Upper lobe of left lung (tissue), 6 donors: Measurements from ENCODE around the gene KIF18A. TPM values are rescaled to one million over a fixed set of nuclear protein-coding genes. Genes with fewer than 3 reads are reported as not detected.

ENCODE experiments used
- ATAC-seq, 2 donors: fragments of 200-7000 bp; cut with Tn5 transposase; one replicate each; pipeline ENCODE4 v1.9.1; 2022; ENCODE audit warnings: mild to moderate bottlenecking in 2 of 2, moderate library complexity in 2 of 2; ENCODE audit not compliant: low FRiP score in 2 of 2
- DNase-seq, 2 donors: peaks; one replicate each; pipeline ENCODE4 v3.0.0-alpha.2; 2019 to 2020
- H3K27ac ChIP-seq, 4 donors: fragments of 200-600 bp; sonication (generic); one replicate each; pipeline ENCODE4 v1.5.1; 2016 to 2019
- H3K27me3 ChIP-seq, 4 donors: fragments of 200-600 bp; sonication (generic); one replicate each; pipeline ENCODE4 v1.5.1; 2017 to 2019
- H3K36me3 ChIP-seq, 4 donors: fragments of 200-600 bp; sonication (generic); one replicate each; pipeline ENCODE4 v1.5.1; 2016 to 2019
- H3K4me1 ChIP-seq, 4 donors: fragments of 200-600 bp; sonication (generic); one replicate each; pipeline ENCODE4 v1.5.1; 2018 to 2019
- H3K4me3 ChIP-seq, 4 donors: fragments of 200-600 bp; sonication (generic); one replicate each; pipeline ENCODE4 v1.5.1; 2017 to 2019; ENCODE audit warnings: mild to moderate bottlenecking in 2 of 4, moderate library complexity in 1 of 4
- H3K9me3 ChIP-seq, 4 donors: fragments of 200-600 bp; sonication (generic); one replicate each; pipeline ENCODE4 v1.5.1; 2018 to 2019
- CTCF ChIP-seq, 6 experiments: fragments of 450-650 bp in 4 of 6; fragments of 200-600 bp in 2 of 6; sonication (generic) in 2 of 6; IDR thresholded peaks; one replicate each; pipeline ENCODE4 v1.5.1; 2016 to 2019; ENCODE audit warnings: antibody characterized with exemption in 6 of 6
- EP300 ChIP-seq, 4 donors: sonication (generic); formaldehyde crosslinking; IDR thresholded peaks; one replicate each; pipeline ENCODE4 v1.5.1; 2017; ENCODE audit warnings: antibody characterized with exemption in 4 of 4, control low read depth in 2 of 4
- POLR2A ChIP-seq, 4 donors: fragments of 450-650 bp; IDR thresholded peaks; one replicate each; pipeline ENCODE4 v1.5.1; 2016 to 2017; ENCODE audit warnings: antibody characterized with exemption in 4 of 4, mild to moderate bottlenecking in 2 of 4
- POLR2AphosphoS5 ChIP-seq, 2 donors: sonication (generic); formaldehyde crosslinking; IDR thresholded peaks; one replicate each; pipeline ENCODE4 v1.5.1; 2017; ENCODE audit warnings: antibody characterized with exemption in 2 of 2
- WGBS, 2 donors: methylation state at CpG; one replicate each; pipeline ENCODE4 v1.1.5; 2017 to 2018; 5-methylcytosine and 5-hydroxymethylcytosine counted together
- total RNA-seq, 6 donors: library from RNA; depleted of rRNA in 4 of 6; stranded (reverse); fragments of >200 nt in 4 of 6; gene quantifications; one replicate each; pipeline versions ENCODE4 v1.1.0 to v1.2.1, GENCODE V29; 2016 to 2021
- donor health status: DM: no; HTN: no; CAD: no; lungs with moderate emphysema.
- donor health status: DM: no; HTN: yes; CAD: no; lungs with severe emphysema.

The KIF18A gene
- total RNA-seq, 6 donors from 2014 or later = 1.2 to 6.3 (median 1.7) TPM

GRCh38 chr11:28086569-28086968 is 21.4 kb downstream of the KIF18A start:
- H3K4me1 ChIP-seq = no peaks in the 10 kb centered on the region
- 77 to 94% methylated on average over 1 of the region's 1 CpG for WGBS, 2 donors
- no peak overlapping the region for H3K27ac ChIP-seq
- no peak for DNase-seq
- no peak overlapping the region for H3K4me3 ChIP-seq
- no peaks in the 10 kb centered on the region for H3K36me3 ChIP-seq
- no peaks in the 10 kb centered on the region for H3K9me3 ChIP-seq
- no peak for TF ChIP-seq EP300 (IDR thresholded peaks at IDR 0.05)
- TF ChIP-seq POLR2A (IDR thresholded peaks at IDR 0.05) = no peak
- TF ChIP-seq CTCF (IDR thresholded peaks at IDR 0.05) = no peak
- TF ChIP-seq POLR2AphosphoS5 (IDR thresholded peaks at IDR 0.05) = no peak
- ATAC-seq = no peak
- no peaks in the 10 kb centered on the region for H3K27me3 ChIP-seq

- H3K36me3 ChIP-seq = no peaks in the 10 kb centered on the region
- no peak overlapping the region for H3K4me3 ChIP-seq
- no peak for TF ChIP-seq POLR2AphosphoS5 (IDR thresholded peaks at IDR 0.05)
- TF ChIP-seq POLR2A (IDR thresholded peaks at IDR 0.05) = no peak
- no peak for TF ChIP-seq EP300 (IDR thresholded peaks at IDR 0.05)
- TF ChIP-seq CTCF (IDR thresholded peaks at IDR 0.05) = no peak
- H3K4me1 ChIP-seq = no peaks in the 10 kb centered on the region
- H3K27ac ChIP-seq = no peak overlapping the region
- DNase-seq = no peak
- H3K27me3 ChIP-seq = no peaks in the 10 kb centered on the region
- WGBS, 2 donors = 98 to 100% methylated on average over 1 of the region's 1 CpG
- H3K9me3 ChIP-seq = no peaks in the 10 kb centered on the region
- ATAC-seq = no peak
These were observed 24.8 kb downstream of the KIF18A start for GRCh38 chr11:28083118-28083517.

- Histone ChIP-seq H3K9me3 (no peaks in the 10 kb centered on the region), H3K27me3 (no peaks in the 10 kb centered on the region), H3K4me1 (no peaks in the 10 kb centered on the region), H3K4me3 (no peak overlapping the region), H3K36me3 (no peaks in the 10 kb centered on the region), H3K27ac (no peak overlapping the region)
- 88 to 89% methylated on average over 3 of the region's 3 CpGs for WGBS, 2 donors
- ATAC-seq = no peak
- no peak for TF ChIP-seq EP300 (IDR thresholded peaks at IDR 0.05)
- TF ChIP-seq CTCF (IDR thresholded peaks at IDR 0.05) = no peak
- TF ChIP-seq POLR2AphosphoS5 (IDR thresholded peaks at IDR 0.05) = no peak
- no peak for DNase-seq
These were observed 30.4 kb downstream of the KIF18A start for GRCh38 chr11:28077521-28077920.

- TF ChIP-seq EP300 (IDR thresholded peaks at IDR 0.05) (no peak), POLR2A (IDR thresholded peaks at IDR 0.05) (no peak), CTCF (IDR thresholded peaks at IDR 0.05) (no peak), POLR2AphosphoS5 (IDR thresholded peaks at IDR 0.05) (no peak)
- no peaks in the 10 kb centered on the region for H3K27me3 ChIP-seq
- H3K4me3 ChIP-seq = no peak overlapping the region
- no peaks in the 10 kb centered on the region for H3K9me3 ChIP-seq
- no peaks in the 10 kb centered on the region for H3K4me1 ChIP-seq
- no peak overlapping the region for H3K27ac ChIP-seq
- DNase-seq (no peak), ATAC-seq (no peak)
- 30 to 38% methylated on average over 2 of the region's 2 CpGs for WGBS, 2 donors
- H3K36me3 ChIP-seq = no peaks in the 10 kb centered on the region
These were observed 35.6 kb downstream of the KIF18A start for GRCh38 chr11:28072321-28072720.

GRCh38 chr11:28071305-28071704 is 36.7 kb downstream of the KIF18A start:
- ATAC-seq = no peak
- TF ChIP-seq CTCF (IDR thresholded peaks at IDR 0.05) = no peak
- TF ChIP-seq POLR2AphosphoS5 (IDR thresholded peaks at IDR 0.05) = no peak
- no peak for TF ChIP-seq EP300 (IDR thresholded peaks at IDR 0.05)
- no peak for TF ChIP-seq POLR2A (IDR thresholded peaks at IDR 0.05)
- WGBS, 2 donors = 100% methylated on average over 1 of the region's 1 CpG

More at GRCh38 chr11:28071305-28071704, 36.7 kb downstream of the KIF18A start:
- no peak for DNase-seq
- Histone ChIP-seq H3K4me1 (no peaks in the 10 kb centered on the region), H3K4me3 (no peak overlapping the region), H3K9me3 (no peaks in the 10 kb centered on the region), H3K27me3 (no peaks in the 10 kb centered on the region), H3K27ac (no peak overlapping the region), H3K36me3 (no peaks in the 10 kb centered on the region)
